Measurements from ENCODE around the gene SMPD2. TPM values are rescaled to one million over a fixed set of nuclear protein-coding genes. Genes with fewer than 3 reads are reported as not detected.

SMPD2 gene
- total RNA-seq, 4 donors from 2014 or later, result 3.9 to 7.7 (median 5.9) TPM

GRCh38 chr6:109450801-109451200 is 10.3 kb downstream of the SMPD2 start:
- intact Hi-C loops (cut with DNase I; ENCODE audit: low total_unique reads), result loop anchor here (10.0 kb wide), 2 partner anchors 244 to 896 kb away; partner anchors contain the start of genes AK9 and FIG4
- ATAC-seq (no peak), DNase-seq (no peak)
- H3K36me3 ChIP-seq, result peaks cover 0 to 5% of the 10 kb centered on the region in 2 donors
- peaks cover 0 to 10% of the 10 kb centered on the region in 2 donors for H3K4me1 ChIP-seq
- H3K27ac ChIP-seq, result no peak overlapping the region
- H3K27me3 ChIP-seq, result no peaks in the 10 kb centered on the region
- H3K4me3 ChIP-seq, result no peak overlapping the region
- TF ChIP-seq POLR2A (IDR thresholded peaks at IDR 0.05) (no peak), CTCF (IDR thresholded peaks at IDR 0.05 in 4 of 5, conservative IDR thresholded peaks at IDR 0.05 in 1 of 5) (no peak)
- in situ Hi-C loops (cut with MboI; ENCODE audit: low sequenced_read_pairs in 4 of 4), result no loop called here
- no peaks in the 10 kb centered on the region for H3K9me3 ChIP-seq

DNA sequence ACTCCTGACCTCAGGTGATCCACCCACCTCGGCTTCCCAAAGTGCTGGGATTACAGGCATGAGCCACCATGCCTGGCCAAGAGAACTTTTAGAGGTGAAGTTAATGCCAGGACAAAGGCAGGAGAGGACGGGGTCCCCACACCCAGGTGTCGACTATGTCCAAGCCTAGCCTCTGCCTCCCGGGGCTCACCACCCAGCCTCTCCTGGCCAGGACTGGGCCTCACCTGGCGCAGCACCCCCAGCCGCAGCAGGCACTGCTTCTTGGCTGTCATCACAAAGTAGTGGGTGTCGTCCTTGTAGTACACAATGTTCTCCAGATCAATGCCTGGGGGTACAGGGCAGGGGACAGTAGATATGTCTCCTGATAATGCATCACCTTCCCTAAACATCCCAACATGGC is 10.9 kb downstream of the SMPD2 start:
- Histone ChIP-seq H3K9me3 (no peaks in the 10 kb centered on the region), H3K36me3 (no peaks in the 10 kb centered on the region), H3K27me3 (no peaks in the 10 kb centered on the region), H3K4me3 (no peak overlapping the region), H3K27ac (no peak overlapping the region), H3K4me1 (peaks cover 4 to 16% of the 10 kb centered on the region in 2 donors)
- DNase-seq (no peak), ATAC-seq (no peak)
- intact Hi-C loops (cut with DNase I; ENCODE audit: low total_unique reads) (loop anchor here (10.0 kb wide), 2 partner anchors 243 to 897 kb away; partner anchors contain the start of genes AK9 and FIG4), in situ Hi-C loops (cut with MboI; ENCODE audit: low sequenced_read_pairs in 4 of 4) (no loop called here)
- no peak for TF ChIP-seq CTCF (IDR thresholded peaks at IDR 0.05 in 4 of 5, conservative IDR thresholded peaks at IDR 0.05 in 1 of 5)
- TF ChIP-seq POLR2A (IDR thresholded peaks at IDR 0.05), result no peak

DNA sequence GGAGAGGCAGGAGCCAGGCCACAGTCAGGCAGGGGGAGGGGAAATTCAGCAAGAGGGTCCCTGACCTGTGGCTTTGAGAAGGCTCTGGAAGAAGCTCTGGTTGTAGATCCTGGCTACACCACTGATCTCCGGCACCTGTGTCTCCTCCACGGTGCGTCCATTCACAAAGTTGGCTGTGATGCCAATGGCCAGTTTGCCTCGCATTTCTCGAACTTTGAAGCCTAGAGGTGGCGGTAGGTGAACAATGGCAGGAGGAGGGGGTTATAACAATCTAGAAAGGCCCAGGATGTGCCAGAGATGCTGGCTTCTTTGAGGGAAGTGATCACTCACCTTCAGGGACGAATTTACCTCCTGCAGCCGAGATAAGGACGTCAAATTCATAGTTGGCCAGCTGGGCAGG is 11.7 kb downstream of the SMPD2 start:
- intact Hi-C loops (cut with DNase I; ENCODE audit: low total_unique reads), result loop anchor here (10.0 kb wide), 2 partner anchors 243 to 897 kb away; partner anchors contain the start of genes AK9 and FIG4
- no peaks in the 10 kb centered on the region for H3K36me3 ChIP-seq

GRCh38 chr6:109453156-109453555 is 12.6 kb downstream of the SMPD2 start:
- no peak overlapping the region for H3K27ac ChIP-seq
- no peaks in the 10 kb centered on the region for H3K9me3 ChIP-seq
- no peak for ATAC-seq
- no peak for DNase-seq
- intact Hi-C loops (cut with DNase I; ENCODE audit: low total_unique reads), result loop anchor here (10.0 kb wide), 2 partner anchors 242 to 898 kb away; partner anchors contain the start of genes AK9 and FIG4
- H3K36me3 ChIP-seq, result no peaks in the 10 kb centered on the region
- in situ Hi-C loops (cut with MboI; ENCODE audit: low sequenced_read_pairs in 4 of 4), result no loop called here
- no peak overlapping the region for H3K4me3 ChIP-seq
- H3K27me3 ChIP-seq, result no peaks in the 10 kb centered on the region
- peaks cover 18 to 33% of the 10 kb centered on the region in 2 donors for H3K4me1 ChIP-seq
- no peak for TF ChIP-seq CTCF (IDR thresholded peaks at IDR 0.05 in 4 of 5, conservative IDR thresholded peaks at IDR 0.05 in 1 of 5)
- no peak for TF ChIP-seq POLR2A (IDR thresholded peaks at IDR 0.05)

More for the DNA sequence above, 11.7 kb downstream of the SMPD2 start:
- no peaks in the 10 kb centered on the region for H3K9me3 ChIP-seq
- no peak overlapping the region for H3K27ac ChIP-seq
- no peak for DNase-seq
- peaks cover 12 to 24% of the 10 kb centered on the region in 2 donors for H3K4me1 ChIP-seq
- TF ChIP-seq CTCF (IDR thresholded peaks at IDR 0.05 in 4 of 5, conservative IDR thresholded peaks at IDR 0.05 in 1 of 5), result no peak
- in situ Hi-C loops (cut with MboI; ENCODE audit: low sequenced_read_pairs in 4 of 4), result no loop called here
- no peak for ATAC-seq
- H3K27me3 ChIP-seq, result no peaks in the 10 kb centered on the region
- H3K4me3 ChIP-seq, result no peak overlapping the region

All from gastrocnemius medialis (tissue), 4 donors.